ENCODE results near the gene ART4.

Gene ART4

GRCh38 chr12:14833952-14834351 is 9.4 kb downstream of the ART4 start:
- no peak overlapping the region for H3K27ac ChIP-seq (ENCODE audit: low read depth, low read length, poor library complexity, severe bottlenecking)
- no peaks in the 10 kb centered on the region for H3K4me1 ChIP-seq (ENCODE audit: insufficient read depth, low read length, severe bottlenecking)
- no peak overlapping the region for H3K4me3 ChIP-seq (ENCODE audit: low read depth, low read length, poor library complexity, severe bottlenecking)
- no peaks in the 10 kb centered on the region for H3K79me2 ChIP-seq (ENCODE audit: insufficient read depth, low read length)
- TF ChIP-seq CTCF (IDR thresholded peaks at IDR 0.05; ENCODE audit: low read length) (no peak), EZH2 (IDR thresholded peaks at IDR 0.05; ENCODE audit: borderline replicate concordance, low read length) (no peak)
- no peaks in the 10 kb centered on the region for H3K36me3 ChIP-seq (ENCODE audit: insufficient read depth, low read length)
- H3F3A ChIP-seq (ENCODE audit: insufficient read depth, low read length): no peaks in the 10 kb centered on the region
- H3K9me2 ChIP-seq (ENCODE audit: low read depth, low read length): no peaks in the 10 kb centered on the region
- H4K20me1 ChIP-seq (ENCODE audit: insufficient read depth, low read length): no peaks in the 10 kb centered on the region
- H3K4me2 ChIP-seq (ENCODE audit: low read length): no peak overlapping the region
- no peaks in the 10 kb centered on the region for H3K9me3 ChIP-seq (ENCODE audit: low read length)
- no peak overlapping the region for H2AFZ ChIP-seq (ENCODE audit: low read length)
- no peaks in the 10 kb centered on the region; the same call in 1 of the 2 replicates for H3K27me3 ChIP-seq (ENCODE audit: insufficient read depth, low read length)
- no peak overlapping the region for H3K9ac ChIP-seq (ENCODE audit: low read length)

GRCh38 chr12:14833336-14833735 is 10.0 kb downstream of the ART4 start:
- Histone ChIP-seq H3F3A (ENCODE audit: insufficient read depth, low read length) (no peaks in the 10 kb centered on the region), H4K20me1 (ENCODE audit: insufficient read depth, low read length) (no peaks in the 10 kb centered on the region), H3K4me3 (ENCODE audit: low read depth, low read length, poor library complexity, severe bottlenecking) (no peak overlapping the region), H3K9me3 (ENCODE audit: low read length) (no peaks in the 10 kb centered on the region), H3K36me3 (ENCODE audit: insufficient read depth, low read length) (no peaks in the 10 kb centered on the region), H2AFZ (ENCODE audit: low read length) (no peak overlapping the region), H3K27me3 (ENCODE audit: insufficient read depth, low read length) (no peaks in the 10 kb centered on the region; the same call in 1 of the 2 replicates), H3K9ac (ENCODE audit: low read length) (no peak overlapping the region), H3K4me2 (ENCODE audit: low read length) (no peak overlapping the region), H3K79me2 (ENCODE audit: insufficient read depth, low read length) (no peaks in the 10 kb centered on the region), H3K9me2 (ENCODE audit: low read depth, low read length) (no peaks in the 10 kb centered on the region), H3K27ac (ENCODE audit: low read depth, low read length, poor library complexity, severe bottlenecking) (no peak overlapping the region), H3K4me1 (ENCODE audit: insufficient read depth, low read length, severe bottlenecking) (no peaks in the 10 kb centered on the region)
- no peak for TF ChIP-seq CTCF (IDR thresholded peaks at IDR 0.05; ENCODE audit: low read length)
- no peak for TF ChIP-seq EZH2 (IDR thresholded peaks at IDR 0.05; ENCODE audit: borderline replicate concordance, low read length)

- Histone ChIP-seq H3K9ac (ENCODE audit: low read length) (no peak overlapping the region), H3K9me3 (ENCODE audit: low read length) (no peaks in the 10 kb centered on the region), H3K79me2 (ENCODE audit: insufficient read depth, low read length) (no peaks in the 10 kb centered on the region), H3K4me3 (ENCODE audit: low read depth, low read length, poor library complexity, severe bottlenecking) (no peak overlapping the region), H3K36me3 (ENCODE audit: insufficient read depth, low read length) (no peaks in the 10 kb centered on the region), H3F3A (ENCODE audit: insufficient read depth, low read length) (no peaks in the 10 kb centered on the region), H4K20me1 (ENCODE audit: insufficient read depth, low read length) (no peaks in the 10 kb centered on the region), H3K9me2 (ENCODE audit: low read depth, low read length) (no peaks in the 10 kb centered on the region), H3K4me2 (ENCODE audit: low read length) (no peak overlapping the region), H3K27ac (ENCODE audit: low read depth, low read length, poor library complexity, severe bottlenecking) (no peak overlapping the region), H2AFZ (ENCODE audit: low read length) (no peak overlapping the region), H3K4me1 (ENCODE audit: insufficient read depth, low read length, severe bottlenecking) (no peaks in the 10 kb centered on the region), H3K27me3 (ENCODE audit: insufficient read depth, low read length) (no peaks in the 10 kb centered on the region)
- no peak for TF ChIP-seq EZH2 (IDR thresholded peaks at IDR 0.05; ENCODE audit: borderline replicate concordance, low read length)
- no peak for TF ChIP-seq CTCF (IDR thresholded peaks at IDR 0.05; ENCODE audit: low read length)
Measured at GRCh38 chr12:14828892-14829291, 14.4 kb downstream of the ART4 start.
